A549 (cell line): ENCODE data around the gene PKD1. TPM values are rescaled to one million over a fixed set of nuclear protein-coding genes. Genes with fewer than 3 reads are reported as not detected.

Source experiments
- ATAC-seq, 2 experiments: fragments of 200-7000 bp in 1 of 2; fragments of >200 bp in 1 of 2; cut with Nextera tagmentation in 1 of 2; cut with Tn5 transposase in 1 of 2; 3 replicates each; pipeline versions ENCODE4 v1.8.0 to v1.9.1; 2018 to 2020; ENCODE audit warnings: mild to moderate bottlenecking in 1 of 2, moderate library complexity in 1 of 2
- CTCF ChIA-PET: fragments of 300-600 bp; sonication (Branson Sonifier 250); formaldehyde crosslinking; extraction: SDS; loops from one replicate; lab custom pipeline; 2021; ENCODE audit warnings: antibody characterized with exemption, inconsistent platforms; lab: Yijun Ruan, JAX
- POLR2A ChIA-PET: fragments of 350-600 bp; formaldehyde crosslinking; extraction: SDS; loops from one replicate; lab custom pipeline; 2021; ENCODE audit warnings: antibody characterized with exemption, inconsistent platforms; lab: Yijun Ruan, JAX
- DNase-seq, 2 experiments: peaks; one replicate each; pipeline versions ENCODE4 v3.0.0 to v3.0.0-alpha.2; 2011 to 2016; ENCODE audit warnings: low read depth in 1 of 2, low spot score in 1 of 2
- FAIRE-seq: peaks from 2 replicates; lab custom pipeline; 2011; peaks lifted over from hg19 to GRCh38; lab: Jason Lieb, UNC
- H3K27ac ChIP-seq, 2 experiments: fragments of >200 bp; sonication (Bioruptor Twin); formaldehyde crosslinking; 3 replicates each; pipeline ENCODE4 v1.5.1; 2016 to 2017
- H3K4me1 ChIP-seq: fragments of >200 bp; sonication (Bioruptor Twin); formaldehyde crosslinking; 3 replicates; pipeline ENCODE4 v1.6.1; 2016
- H3K4me2 ChIP-seq: fragments of >200 bp; sonication (Bioruptor Twin); formaldehyde crosslinking; 3 replicates; pipeline ENCODE4 v1.6.1; 2016
- H3K4me3 ChIP-seq: fragments of >200 bp; sonication (Bioruptor Twin); formaldehyde crosslinking; 3 replicates; pipeline ENCODE4 v1.5.1; 2016
- H3K9me3 ChIP-seq: fragments of >200 bp; sonication (Bioruptor Twin); formaldehyde crosslinking; 3 replicates; pipeline ENCODE4 v1.6.1; 2016
- BHLHE40 ChIP-seq: IDR thresholded peaks from 2 replicates; pipeline ENCODE4 v1.6.1; 2012; ENCODE audit warnings: low read depth, low read length, inconsistent platforms
- CBX2 ChIP-seq: fragments of 200-600 bp; sonication (generic); IDR thresholded peaks from 2 replicates; pipeline ENCODE4 v1.6.1; 2016; ENCODE audit warnings: low read depth, mild to moderate bottlenecking, borderline replicate concordance
- CBX8 ChIP-seq: fragments of 200-600 bp; sonication (generic); IDR thresholded peaks from 2 replicates; pipeline ENCODE4 v1.6.1; 2016
- CHD4 ChIP-seq: fragments of 200-600 bp; sonication (generic); IDR thresholded peaks from 2 replicates; pipeline ENCODE4 v1.6.1; 2016; ENCODE audit warnings: antibody characterized with exemption, mild to moderate bottlenecking, borderline replicate concordance
- EHF ChIP-seq: fragments of 250-450 bp; sonication (Bioruptor Pico); IDR thresholded peaks from 2 replicates; pipeline ENCODE4 v1.5.0; 2020; ENCODE audit warnings: mild to moderate bottlenecking
- FOSL2 ChIP-seq, 2 experiments: fragments of 450-650 bp in 1 of 2; fragments of >200 bp in 1 of 2; sonication (Bioruptor Twin) in 1 of 2; formaldehyde crosslinking; IDR thresholded peaks; 2 replicates each; pipeline versions ENCODE4 v1.5.0 to v1.6.1; 2016 to 2020; ENCODE audit warnings: mild to moderate bottlenecking in 1 of 2, moderate library complexity in 1 of 2
- HOXB13 ChIP-seq: fragments of 250-450 bp; sonication (Bioruptor Pico); IDR thresholded peaks from 2 replicates; pipeline ENCODE4 v1.5.0; 2020; ENCODE audit warnings: low read depth, mild to moderate bottlenecking, moderate library complexity
- JUN ChIP-seq, 2 experiments: fragments of >200 bp; sonication (Bioruptor Twin); formaldehyde crosslinking; IDR thresholded peaks; 2 replicates in 1 of 2; 3 replicates in 1 of 2; pipeline ENCODE4 v1.6.1; 2016 to 2017
- JUNB ChIP-seq: fragments of >200 bp; sonication (Bioruptor Twin); formaldehyde crosslinking; IDR thresholded peaks from 2 replicates; pipeline ENCODE4 v1.6.1; 2016
- KDM1A ChIP-seq: fragments of 200-600 bp; sonication (generic); IDR thresholded peaks from 2 replicates; pipeline ENCODE4 v1.6.1; 2016; ENCODE audit warnings: low read depth, mild to moderate bottlenecking
- NFE2L2 ChIP-seq: fragments of 150-350 bp; conservative IDR thresholded peaks from 2 replicates; pipeline ENCODE4 v1.6.1; 2014; ENCODE audit warnings: low read length
- NPAS2 ChIP-seq: fragments of 250-450 bp; sonication (Bioruptor Pico); IDR thresholded peaks from 2 replicates; pipeline ENCODE4 v1.8.0; 2022; ENCODE audit warnings: mild to moderate bottlenecking, moderate library complexity, borderline replicate concordance
- NR3C1 ChIP-seq: fragments of >200 bp; sonication (Bioruptor Twin); formaldehyde crosslinking; IDR thresholded peaks from 3 replicates; pipeline ENCODE4 v1.6.1; 2017
- PHF8 ChIP-seq: fragments of 200-600 bp; sonication (generic); IDR thresholded peaks from 2 replicates; pipeline ENCODE4 v1.6.1; 2016; ENCODE audit warnings: low read depth, mild to moderate bottlenecking, antibody characterized with exemption, moderate library complexity, borderline replicate concordance
- POLR2AphosphoS2 ChIP-seq: conservative IDR thresholded peaks from 2 replicates; pipeline ENCODE4 v1.6.1; 2012; ENCODE audit warnings: low read length, improper control_type of control experiment, inconsistent platforms
- RAD21 ChIP-seq, 2 experiments: fragments of >200 bp in 1 of 2; sonication (Bioruptor Twin) in 1 of 2; formaldehyde crosslinking in 1 of 2; IDR thresholded peaks in 1 of 2; conservative IDR thresholded peaks in 1 of 2; 2 replicates in 1 of 2; 3 replicates in 1 of 2; pipeline ENCODE4 v1.6.1; 2012 to 2018; ENCODE audit warnings: inconsistent platforms in 1 of 2
- SMC3 ChIP-seq: fragments of >200 bp; sonication (Bioruptor Twin); formaldehyde crosslinking; IDR thresholded peaks from 3 replicates; pipeline ENCODE4 v1.6.1; 2018; ENCODE audit warnings: inconsistent platforms
- TP53 ChIP-seq: fragments of 250-450 bp; sonication (Bioruptor Pico); IDR thresholded peaks from 2 replicates; pipeline ENCODE4 v1.5.0; 2021; ENCODE audit warnings: mild to moderate bottlenecking, moderate library complexity
- USF2 ChIP-seq: fragments of 450-650 bp; IDR thresholded peaks from 2 replicates; pipeline ENCODE4 v1.6.1; 2014; ENCODE audit warnings: antibody characterized with exemption
- ZNF302 ChIP-seq: fragments of 250-450 bp; sonication (Bioruptor Pico); IDR thresholded peaks from 2 replicates; pipeline ENCODE4 v1.9.0; 2021; ENCODE audit warnings: inconsistent platforms, mild to moderate bottlenecking, moderate library complexity
- WGBS: methylation state at CpG from one replicate; pipeline ENCODE4 v1.1.6; 2017; ENCODE audit errors: missing lambda C conversion rate; 5-methylcytosine and 5-hydroxymethylcytosine counted together
- polyA plus RNA-seq, 4 experiments: library from polyadenylated mRNA; depleted of rRNA in 3 of 4; stranded (reverse); fragments of >200 nt; fragmentation: RNase III in 1 of 4; extraction: RNeasy Plus Mini Kit Qiagen cat#74134 plus additional on column Dnase treatment in 1 of 4; gene quantifications; 2 replicates in 3 of 4; 3 replicates in 1 of 4; pipeline ENCODE4 v1.2.3, GENCODE V29; 2011 to 2017
- TF ChIP-seq, protein P1 (sequence below): fragments of 250-450 bp; sonication (Bioruptor Pico); IDR thresholded peaks from 2 replicates; pipeline ENCODE4 v1.5.0; 2021; ENCODE audit warnings: mild to moderate bottlenecking, moderate library complexity, borderline replicate concordance
- TF ChIP-seq, protein P2 (sequence below): IDR thresholded peaks from 2 replicates; pipeline ENCODE4 v1.6.1; 2012; ENCODE audit warnings: low read depth, borderline replicate concordance
- TF ChIP-seq, protein P3 (sequence below): fragments of >200 bp; sonication (Bioruptor Twin); formaldehyde crosslinking; IDR thresholded peaks from 3 replicates; pipeline ENCODE4 v1.6.1; 2016
- TF ChIP-seq, protein P4 (sequence below): fragments of 250-450 bp; sonication (Bioruptor Pico); IDR thresholded peaks from 2 replicates; pipeline ENCODE4 v1.5.0; 2020; ENCODE audit warnings: low read depth, mild to moderate bottlenecking, moderate library complexity

PKD1 gene
- polyA plus RNA-seq, 2 of the 4 experiments (the other 2 are of a cell fraction): 11.5 to 39.2 TPM

- FAIRE-seq (no peak), DNase-seq (no peak), ATAC-seq (no peak)
- no peaks in the 10 kb centered on the region; the same call in 2 of the 3 replicates for H3K4me1 ChIP-seq
- no peak overlapping the region for H3K4me2 ChIP-seq
- no peaks in the 10 kb centered on the region for H3K9me3 ChIP-seq
- 88% methylated on average over 20 of the region's 20 CpGs for whole genome bisulfite sequencing
- no peak overlapping the region for H3K4me3 ChIP-seq
- no peak overlapping the region for H3K27ac ChIP-seq
- ChIA-PET CTCF (interaction anchor here (1.4 to 4.8 kb wide), 4 partner anchors 11 to 85 kb away, joined by 3 to 22 read pairs (median 18); no protein-coding TSS in a partner anchor), POLR2A (no interaction called here)
- TF ChIP-seq KDM1A (no peak), JUN (IDR thresholded peaks at IDR 0.05) (no peak), RAD21 (conservative IDR thresholded peaks at IDR 0.05 in 1 of 2, IDR thresholded peaks at IDR 0.05 in 1 of 2) (no peak), CBX8 (no peak), BHLHE40 (no peak), SMC3 (no peak), NFE2L2 (no peak), PHF8 (no peak), HOXB13 (CRISPR knock-in tag) (no peak)
- TF ChIP-seq, protein P1, sequence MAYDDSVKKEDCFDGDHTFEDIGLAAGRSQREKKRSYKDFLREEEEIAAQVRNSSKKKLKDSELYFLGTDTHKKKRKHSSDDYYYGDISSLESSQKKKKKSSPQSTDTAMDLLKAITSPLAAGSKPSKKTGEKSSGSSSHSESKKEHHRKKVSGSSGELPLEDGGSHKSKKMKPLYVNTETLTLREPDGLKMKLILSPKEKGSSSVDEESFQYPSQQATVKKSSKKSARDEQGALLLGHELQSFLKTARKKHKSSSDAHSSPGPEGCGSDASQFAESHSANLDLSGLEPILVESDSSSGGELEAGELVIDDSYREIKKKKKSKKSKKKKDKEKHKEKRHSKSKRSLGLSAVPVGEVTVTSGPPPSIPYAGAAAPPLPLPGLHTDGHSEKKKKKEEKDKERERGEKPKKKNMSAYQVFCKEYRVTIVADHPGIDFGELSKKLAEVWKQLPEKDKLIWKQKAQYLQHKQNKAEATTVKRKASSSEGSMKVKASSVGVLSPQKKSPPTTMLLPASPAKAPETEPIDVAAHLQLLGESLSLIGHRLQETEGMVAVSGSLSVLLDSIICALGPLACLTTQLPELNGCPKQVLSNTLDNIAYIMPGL (CRISPR knock-in tag): no peak
- TF ChIP-seq, protein P2, sequence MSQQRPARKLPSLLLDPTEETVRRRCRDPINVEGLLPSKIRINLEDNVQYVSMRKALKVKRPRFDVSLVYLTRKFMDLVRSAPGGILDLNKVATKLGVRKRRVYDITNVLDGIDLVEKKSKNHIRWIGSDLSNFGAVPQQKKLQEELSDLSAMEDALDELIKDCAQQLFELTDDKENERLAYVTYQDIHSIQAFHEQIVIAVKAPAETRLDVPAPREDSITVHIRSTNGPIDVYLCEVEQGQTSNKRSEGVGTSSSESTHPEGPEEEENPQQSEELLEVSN: no peak
- TF ChIP-seq, all 56 proteins: peak for 0
Measured at GRCh38 chr16:2088759-2089358, 46.8 kb downstream of the PKD1 start.

GRCh38 chr16:2087748-2088631 is 47.7 kb downstream of the PKD1 start:
- FAIRE-seq: no peak
- CTCF ChIA-PET: interaction anchor here (1.4 to 4.8 kb wide), 4 partner anchors 10 to 84 kb away, joined by 3 to 22 read pairs (median 18); no protein-coding TSS in a partner anchor

DNA sequence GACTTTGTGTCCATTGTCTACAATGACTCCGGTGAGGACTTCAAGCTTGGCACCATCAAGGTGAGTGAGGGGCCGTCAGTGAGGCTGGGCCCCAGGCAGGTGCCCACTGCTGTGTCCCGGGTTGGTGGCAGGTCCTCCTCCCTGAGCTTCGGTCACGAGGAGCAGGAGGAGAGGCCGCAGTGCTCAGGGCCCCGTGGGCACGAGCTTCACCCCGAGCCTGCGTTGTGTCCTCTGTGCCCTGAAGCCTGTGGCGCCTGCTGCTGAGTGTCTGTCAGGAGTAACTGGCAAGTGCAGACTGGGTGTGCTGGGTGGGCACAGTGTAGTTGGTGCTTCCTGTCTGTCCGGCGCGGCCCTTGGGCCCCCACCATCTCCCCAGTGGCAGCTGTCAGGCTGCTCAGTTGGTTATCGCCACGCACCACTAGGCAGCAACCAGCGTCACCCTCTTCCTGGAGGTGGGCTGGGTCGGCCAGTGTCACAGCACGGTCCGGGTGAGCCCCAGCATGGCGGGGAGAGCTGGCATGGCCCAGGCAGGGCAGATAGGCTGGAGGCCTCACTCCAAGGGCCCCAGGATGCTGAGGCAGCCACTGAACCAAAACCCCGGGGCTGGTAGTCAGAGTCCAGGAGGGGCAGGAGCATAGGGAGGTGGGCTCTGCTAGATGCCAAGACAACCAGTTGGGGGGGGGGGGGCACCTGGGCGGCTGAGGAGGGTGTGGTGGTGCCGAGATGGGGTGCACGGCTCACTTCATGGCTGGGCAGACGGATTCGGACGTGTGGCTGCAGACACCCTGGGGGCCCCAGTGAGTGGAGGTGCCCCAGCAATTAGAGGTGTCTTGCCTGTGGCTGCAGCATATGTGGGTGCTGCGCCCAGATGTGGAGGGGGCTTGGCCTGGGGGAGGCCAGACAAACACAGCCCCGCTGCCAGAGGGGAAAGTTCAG is 48.6 kb downstream of the PKD1 start:
- Histone ChIP-seq H3K4me3 (no peak overlapping the region), H3K4me1 (no peaks in the 10 kb centered on the region; the same call in 2 of the 3 replicates), H3K27ac (peak overlapping the region in 1 of 2 experiments; percentile 8; a peak in 1 of 6 replicates), H3K9me3 (no peaks in the 10 kb centered on the region), H3K4me2 (no peak overlapping the region)
- no peak for DNase-seq
- ATAC-seq: no peak
- FAIRE-seq: no peak
- ChIA-PET CTCF (interaction anchor here (0.8 to 2.3 kb wide), 2 partner anchors 25 to 53 kb away, joined by 4 to 8 read pairs; no protein-coding TSS in a partner anchor), POLR2A (no interaction called here)
- WGBS: 98% methylated on average over 11 of the region's 30 CpGs
- TF ChIP-seq ZNF302 (CRISPR knock-in tag) (no peak), JUNB (no peak), FOSL2 (IDR thresholded peaks at IDR 0.05) (no peak), FOSL2 (CRISPR knock-in tag; IDR thresholded peaks at IDR 0.05) (no peak), TP53 (no peak), POLR2AphosphoS2 (no peak), CBX2 (no peak), CHD4 (no peak), USF2 (no peak), BHLHE40 (no peak), HOXB13 (CRISPR knock-in tag) (no peak)
- TF ChIP-seq, protein P3, sequence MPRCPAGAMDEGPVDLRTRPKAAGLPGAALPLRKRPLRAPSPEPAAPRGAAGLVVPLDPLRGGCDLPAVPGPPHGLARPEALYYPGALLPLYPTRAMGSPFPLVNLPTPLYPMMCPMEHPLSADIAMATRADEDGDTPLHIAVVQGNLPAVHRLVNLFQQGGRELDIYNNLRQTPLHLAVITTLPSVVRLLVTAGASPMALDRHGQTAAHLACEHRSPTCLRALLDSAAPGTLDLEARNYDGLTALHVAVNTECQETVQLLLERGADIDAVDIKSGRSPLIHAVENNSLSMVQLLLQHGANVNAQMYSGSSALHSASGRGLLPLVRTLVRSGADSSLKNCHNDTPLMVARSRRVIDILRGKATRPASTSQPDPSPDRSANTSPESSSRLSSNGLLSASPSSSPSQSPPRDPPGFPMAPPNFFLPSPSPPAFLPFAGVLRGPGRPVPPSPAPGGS: no peak

More at GRCh38 chr16:2087748-2088631, 47.7 kb downstream of the PKD1 start:
- no peak for ATAC-seq
- Histone ChIP-seq H3K4me2 (no peak overlapping the region), H3K4me1 (no peaks in the 10 kb centered on the region; the same call in 2 of the 3 replicates), H3K4me3 (no peak overlapping the region), H3K27ac (no peak overlapping the region), H3K9me3 (no peaks in the 10 kb centered on the region)
- TF ChIP-seq NPAS2 (CRISPR knock-in tag): no peak
- TF ChIP-seq FOSL2 (IDR thresholded peaks at IDR 0.05): no peak
- no peak for TF ChIP-seq FOSL2 (CRISPR knock-in tag; IDR thresholded peaks at IDR 0.05)
- TF ChIP-seq SMC3: no peak
- TF ChIP-seq NR3C1: no peak
- TF ChIP-seq, protein P4, sequence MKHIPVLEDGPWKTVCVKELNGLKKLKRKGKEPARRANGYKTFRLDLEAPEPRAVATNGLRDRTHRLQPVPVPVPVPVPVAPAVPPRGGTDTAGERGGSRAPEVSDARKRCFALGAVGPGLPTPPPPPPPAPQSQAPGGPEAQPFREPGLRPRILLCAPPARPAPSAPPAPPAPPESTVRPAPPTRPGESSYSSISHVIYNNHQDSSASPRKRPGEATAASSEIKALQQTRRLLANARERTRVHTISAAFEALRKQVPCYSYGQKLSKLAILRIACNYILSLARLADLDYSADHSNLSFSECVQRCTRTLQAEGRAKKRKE (CRISPR knock-in tag): no peak
- no peak for TF ChIP-seq EHF (CRISPR knock-in tag)
- DNase-seq: no peak
- POLR2A ChIA-PET: no interaction called here
- 95% methylated on average over 26 of the region's 41 CpGs for WGBS
